GM21367 (cell line): ENCODE data around the gene CYGB.
"Not testable (repeated sequence)": the region's sequence is repeated elsewhere in the genome, so short reads cannot be mapped to it uniquely, and the experiment has no call there.

Experiments
- ATAC-seq: cut with Tn5 transposase; IDR thresholded peaks from one replicate; pipeline ENCODE4 v1.9.1; 2021; ENCODE audit not compliant: unreplicated experiment

CYGB gene

GRCh38 chr17:76567634-76568432 lies 30.3 kb upstream of the CYGB start:
- ATAC-seq, result no peak

- ATAC-seq, result no peak
Observed at GRCh38 chr17:76566988-76567431, 29.5 kb upstream of the CYGB start.

- ATAC-seq, result no peak
Observed at GRCh38 chr17:76566613-76566943, 29.1 kb upstream of the CYGB start.

- no peak for ATAC-seq
Observed at GRCh38 chr17:76565728-76566612, 28.5 kb upstream of the CYGB start.

- not testable (repeated sequence) for ATAC-seq
Observed at GRCh38 chr17:76564991-76565727, 27.6 kb upstream of the CYGB start.

GRCh38 chr17:76563359-76563758 lies 25.9 kb upstream of the CYGB start:
- ATAC-seq, result not testable (repeated sequence)

- no peak for ATAC-seq
Observed at GRCh38 chr17:76562734-76563148, 25.2 kb upstream of the CYGB start.

- no peak for ATAC-seq
Observed at GRCh38 chr17:76561799-76562268, 24.3 kb upstream of the CYGB start.

- ATAC-seq, result no peak
Observed at GRCh38 chr17:76561332-76561731, 23.8 kb upstream of the CYGB start.

GRCh38 chr17:76560877-76561221 lies 23.3 kb upstream of the CYGB start:
- ATAC-seq, result no peak

GRCh38 chr17:76560036-76560876 lies 22.7 kb upstream of the CYGB start:
- ATAC-seq, result no peak

- ATAC-seq, result not testable (repeated sequence)
Observed at GRCh38 chr17:76559460-76559859, 22.0 kb upstream of the CYGB start.

GRCh38 chr17:76558198-76559095 lies 20.9 kb upstream of the CYGB start:
- ATAC-seq, result no peak

- ATAC-seq, result peak; percentile 71
Observed at GRCh38 chr17:76557368-76558197, 20.1 kb upstream of the CYGB start.

GRCh38 chr17:76556765-76557367 lies 19.4 kb upstream of the CYGB start:
- ATAC-seq, result no peak

- no peak for ATAC-seq
Observed at GRCh38 chr17:76554131-76554530, 16.6 kb upstream of the CYGB start.

- no peak for ATAC-seq
Observed at GRCh38 chr17:76553178-76553908, 15.8 kb upstream of the CYGB start.
